Nephron progenitor cell (in vitro differentiated cells): ENCODE data around the gene ABLIM1.

Experiments
- DNase-seq: peaks from one replicate; pipeline ENCODE4 v3.0.0; 2021
- H3K27ac Mint-ChIP-seq: 2 replicates; pipeline ENCODE4 v1.8.0; 2021; ENCODE audit warnings: mild to moderate bottlenecking, moderate library complexity, mixed read lengths
- H3K27me3 Mint-ChIP-seq: 2 replicates; pipeline ENCODE4 v1.8.0; 2021; ENCODE audit warnings: mild to moderate bottlenecking, low read depth, mixed read lengths; ENCODE audit not compliant: poor library complexity
- H3K36me3 Mint-ChIP-seq: 2 replicates; pipeline ENCODE4 v1.8.0; 2021; ENCODE audit warnings: low read depth, mixed read lengths
- H3K4me1 Mint-ChIP-seq: 2 replicates; pipeline ENCODE4 v1.8.0; 2021; ENCODE audit warnings: mixed read lengths
- H3K4me3 Mint-ChIP-seq: 2 replicates; pipeline ENCODE4 v1.8.0; 2021; ENCODE audit warnings: mild to moderate bottlenecking, moderate library complexity, mixed read lengths
- H3K9me3 Mint-ChIP-seq: 2 replicates; pipeline ENCODE4 v1.8.0; 2021; ENCODE audit warnings: mild to moderate bottlenecking, moderate library complexity, mixed read lengths
- CTCF ChIP-seq: fragments of 200-600 bp; sonication (generic); IDR thresholded peaks from 2 replicates; pipeline ENCODE4 v1.5.0; 2021; ENCODE audit warnings: antibody characterized with exemption

The ABLIM1 gene

GRCh38 chr10:114487815-114488536 is 170.1 kb downstream of the ABLIM1 start:
- Mint-ChIP-seq H3K9me3 (peaks cover 14% of the 10 kb centered on the region), H3K27me3 (no peaks in the 10 kb centered on the region), H3K4me3 (no peak overlapping the region), H3K27ac (no peak overlapping the region), H3K36me3 (peaks cover 53% of the 10 kb centered on the region), H3K4me1 (peaks cover 27% of the 10 kb centered on the region)
- TF ChIP-seq CTCF: no peak
- no peak for DNase-seq

- Mint-ChIP-seq H3K36me3 (peaks cover 53% of the 10 kb centered on the region), H3K9me3 (peaks cover 14% of the 10 kb centered on the region), H3K4me3 (no peak overlapping the region), H3K4me1 (peaks cover 20% of the 10 kb centered on the region), H3K27ac (peak overlapping the region; percentile 13), H3K27me3 (no peaks in the 10 kb centered on the region)
- no peak for TF ChIP-seq CTCF
- no peak for DNase-seq
These were observed 170.9 kb downstream of the ABLIM1 start for GRCh38 chr10:114486938-114487814.

GRCh38 chr10:114485696-114486400 is 172.2 kb downstream of the ABLIM1 start:
- Mint-ChIP-seq H3K36me3 (peaks cover 65% of the 10 kb centered on the region), H3K4me3 (no peak overlapping the region), H3K27ac (peak overlapping the region; percentile 85), H3K9me3 (peaks cover 14% of the 10 kb centered on the region), H3K27me3 (no peaks in the 10 kb centered on the region), H3K4me1 (peaks cover 20% of the 10 kb centered on the region)
- no peak for TF ChIP-seq CTCF
- DNase-seq: no peak

- H3K36me3 Mint-ChIP-seq: peaks cover 60% of the 10 kb centered on the region
- peak overlapping the region; percentile 22 for H3K27ac Mint-ChIP-seq
- DNase-seq: no peak
- no peak for TF ChIP-seq CTCF
- H3K27me3 Mint-ChIP-seq: no peaks in the 10 kb centered on the region
- peaks cover 22% of the 10 kb centered on the region for H3K4me1 Mint-ChIP-seq
- H3K4me3 Mint-ChIP-seq: no peak overlapping the region
- peaks cover 14% of the 10 kb centered on the region for H3K9me3 Mint-ChIP-seq
These were observed 174.5 kb downstream of the ABLIM1 start for GRCh38 chr10:114483575-114483974.

- Mint-ChIP-seq H3K9me3 (peaks cover 14% of the 10 kb centered on the region), H3K27ac (peak overlapping the region; percentile 60), H3K4me3 (no peak overlapping the region), H3K4me1 (peaks cover 26% of the 10 kb centered on the region), H3K36me3 (peaks cover 56% of the 10 kb centered on the region), H3K27me3 (no peaks in the 10 kb centered on the region)
- DNase-seq: no peak
- no peak for TF ChIP-seq CTCF
These were observed 175.4 kb downstream of the ABLIM1 start for GRCh38 chr10:114482480-114483304.
